SU-DHL-6 (cell line): ENCODE measurements around the gene TNFRSF21.

Source experiments
- H2AFZ ChIP-seq: fragments of 200-600 bp; sonication (generic); 2 replicates; pipeline ENCODE4 v1.6.1; 2014; ENCODE audit warnings: low read depth, mild to moderate bottlenecking, moderate library complexity, mixed read lengths, antibody characterized with exemption, low read length; ENCODE audit not compliant: severe bottlenecking
- H3F3A ChIP-seq: fragments of 200-600 bp; shearing (Covaris generic); 2 replicates; pipeline ENCODE4 v1.6.0; 2016; ENCODE audit warnings: antibody characterized with exemption, mild to moderate bottlenecking; ENCODE audit not compliant: insufficient read depth
- H3K27ac ChIP-seq: fragments of 200-600 bp; sonication (generic); 2 replicates; pipeline ENCODE4 v1.5.1; 2016; ENCODE audit warnings: low read depth, mild to moderate bottlenecking, low read length, moderate library complexity, mixed read lengths
- H3K27me3 ChIP-seq: fragments of 200-600 bp; sonication (generic), shearing (Covaris generic); 2 replicates; pipeline ENCODE4 v1.6.0; 2014; ENCODE audit warnings: mild to moderate bottlenecking, low read length
- H3K36me3 ChIP-seq: fragments of 200-600 bp; sonication (generic); 2 replicates; pipeline ENCODE4 v1.6.1; 2014; ENCODE audit warnings: mild to moderate bottlenecking, low read length, mixed read lengths
- H3K4me2 ChIP-seq: fragments of 300-600, 200-600 bp; shearing (Covaris generic), sonication (generic); 2 replicates; pipeline ENCODE4 v1.6.0; 2014; ENCODE audit warnings: low read length, low read depth, mild to moderate bottlenecking; ENCODE audit not compliant: poor library complexity, severe bottlenecking
- H3K4me3 ChIP-seq: fragments of 200-600 bp; sonication (generic); 2 replicates; pipeline ENCODE4 v1.5.1; 2014; ENCODE audit warnings: antibody characterized with exemption, low read length, mild to moderate bottlenecking, mixed read lengths; ENCODE audit not compliant: insufficient read depth, poor library complexity, severe bottlenecking
- H3K79me2 ChIP-seq: fragments of 200-600 bp; sonication (generic); 2 replicates; pipeline ENCODE4 v1.6.1; 2014; ENCODE audit warnings: mild to moderate bottlenecking, low read length, moderate library complexity; ENCODE audit not compliant: insufficient read depth
- H3K9ac ChIP-seq: fragments of 200-600 bp; sonication (generic); 2 replicates; pipeline ENCODE4 v1.7.0; 2014; ENCODE audit warnings: mild to moderate bottlenecking, low read length
- H3K9me2 ChIP-seq: fragments of 200-600 bp; sonication (generic); replicated peaks from 2 replicates; pipeline ENCODE4 v1.6.1; 2014; ENCODE audit warnings: low read length; ENCODE audit not compliant: insufficient read depth
- H3K9me3 ChIP-seq: fragments of 200-600 bp; sonication (generic); 2 replicates; pipeline ENCODE4 v1.6.1; 2014; ENCODE audit warnings: low read length, mixed read lengths; ENCODE audit not compliant: insufficient read depth
- H4K20me1 ChIP-seq: fragments of 200-600 bp; sonication (generic); 2 replicates; pipeline ENCODE4 v1.6.1; 2014; ENCODE audit warnings: low read depth, mild to moderate bottlenecking, antibody characterized with exemption, low read length, moderate library complexity, mixed read lengths
- CTCF ChIP-seq: fragments of 200-600 bp; sonication (generic); IDR thresholded peaks from one replicate; pipeline ENCODE4 v1.5.1; 2017; ENCODE audit warnings: antibody characterized with exemption, mild to moderate bottlenecking, low read length, moderate library complexity; ENCODE audit not compliant: insufficient read depth, poor library complexity, severe bottlenecking
- EZH2phosphoT487 ChIP-seq: fragments of 200-600 bp; sonication (generic), shearing (Covaris generic); conservative IDR thresholded peaks from 2 replicates; pipeline ENCODE4 v1.6.1; 2018; ENCODE audit warnings: mild to moderate bottlenecking, antibody characterized with exemption, low read length, moderate library complexity, mixed read lengths

TNFRSF21 gene

GRCh38 chr6:47256361-47256760 lies 53.3 kb downstream of the TNFRSF21 start:
- no peaks in the 10 kb centered on the region for H4K20me1 ChIP-seq
- no peaks in the 10 kb centered on the region for H3K9me3 ChIP-seq
- no peaks in the 10 kb centered on the region for H3K36me3 ChIP-seq
- no peaks in the 10 kb centered on the region for H3K27me3 ChIP-seq
- no peaks in the 10 kb centered on the region for H3F3A ChIP-seq
- H3K4me2 ChIP-seq: no peak overlapping the region
- H3K27ac ChIP-seq: no peak overlapping the region
- TF ChIP-seq EZH2phosphoT487: no peak
- TF ChIP-seq CTCF: no peak
- H3K9ac ChIP-seq: no peak overlapping the region
- H3K4me3 ChIP-seq: no peak overlapping the region
- H2AFZ ChIP-seq: no peak overlapping the region
- no peaks in the 10 kb centered on the region for H3K79me2 ChIP-seq
- H3K9me2 ChIP-seq: no peaks in the 10 kb centered on the region

GRCh38 chr6:47254906-47255305 lies 54.8 kb downstream of the TNFRSF21 start:
- Histone ChIP-seq H3K36me3 (no peaks in the 10 kb centered on the region), H3F3A (no peaks in the 10 kb centered on the region), H3K27me3 (no peaks in the 10 kb centered on the region), H3K27ac (no peak overlapping the region), H3K4me3 (no peak overlapping the region), H3K9me3 (no peaks in the 10 kb centered on the region), H3K79me2 (no peaks in the 10 kb centered on the region), H3K4me2 (no peak overlapping the region), H3K9me2 (no peaks in the 10 kb centered on the region), H2AFZ (no peak overlapping the region), H4K20me1 (no peaks in the 10 kb centered on the region), H3K9ac (no peak overlapping the region)
- TF ChIP-seq CTCF (no peak), EZH2phosphoT487 (no peak)

- no peaks in the 10 kb centered on the region for H3K9me2 ChIP-seq
- no peak overlapping the region for H3K27ac ChIP-seq
- H3F3A ChIP-seq: no peaks in the 10 kb centered on the region
- no peak overlapping the region for H3K9ac ChIP-seq
- H3K36me3 ChIP-seq: no peaks in the 10 kb centered on the region
- no peaks in the 10 kb centered on the region for H3K27me3 ChIP-seq
- H2AFZ ChIP-seq: no peak overlapping the region
- TF ChIP-seq EZH2phosphoT487 (no peak), CTCF (no peak)
- H3K4me3 ChIP-seq: no peak overlapping the region
- no peaks in the 10 kb centered on the region for H3K79me2 ChIP-seq
- no peak overlapping the region for H3K4me2 ChIP-seq
- H3K9me3 ChIP-seq: no peaks in the 10 kb centered on the region
- no peaks in the 10 kb centered on the region for H4K20me1 ChIP-seq
These were observed 55.7 kb downstream of the TNFRSF21 start for GRCh38 chr6:47254051-47254450.

- no peak overlapping the region for H3K9ac ChIP-seq
- H3F3A ChIP-seq: no peaks in the 10 kb centered on the region
- H3K9me2 ChIP-seq: no peaks in the 10 kb centered on the region
- no peak overlapping the region for H3K27ac ChIP-seq
- no peaks in the 10 kb centered on the region for H3K9me3 ChIP-seq
- TF ChIP-seq EZH2phosphoT487 (no peak), CTCF (no peak)
- no peaks in the 10 kb centered on the region for H3K27me3 ChIP-seq
- H3K4me2 ChIP-seq: no peak overlapping the region
- no peaks in the 10 kb centered on the region for H4K20me1 ChIP-seq
- H3K79me2 ChIP-seq: no peaks in the 10 kb centered on the region
- H2AFZ ChIP-seq: no peak overlapping the region
- no peaks in the 10 kb centered on the region for H3K36me3 ChIP-seq
- no peak overlapping the region for H3K4me3 ChIP-seq
These were observed 56.6 kb downstream of the TNFRSF21 start for GRCh38 chr6:47253136-47253535.
